IPS-18c (cell line): ENCODE results near the gene SF3A1.
"Not testable (repeated sequence)": the region's sequence is repeated elsewhere in the genome, so short reads cannot be mapped to it uniquely, and the experiment has no call there.

Source experiments
- H3K4me3 ChIP-seq: 2 replicates; pipeline ENCODE4 v1.7.0; 2013; ENCODE audit warnings: low read depth, mild to moderate bottlenecking, low read length, moderate library complexity; ENCODE audit not compliant: insufficient read depth
- H3K9me3 ChIP-seq: one replicate; pipeline ENCODE4 v1.6.1; 2013; ENCODE audit warnings: mild to moderate bottlenecking, low read length, moderate library complexity; ENCODE audit not compliant: control insufficient read depth, insufficient read depth

The SF3A1 gene, protein sequence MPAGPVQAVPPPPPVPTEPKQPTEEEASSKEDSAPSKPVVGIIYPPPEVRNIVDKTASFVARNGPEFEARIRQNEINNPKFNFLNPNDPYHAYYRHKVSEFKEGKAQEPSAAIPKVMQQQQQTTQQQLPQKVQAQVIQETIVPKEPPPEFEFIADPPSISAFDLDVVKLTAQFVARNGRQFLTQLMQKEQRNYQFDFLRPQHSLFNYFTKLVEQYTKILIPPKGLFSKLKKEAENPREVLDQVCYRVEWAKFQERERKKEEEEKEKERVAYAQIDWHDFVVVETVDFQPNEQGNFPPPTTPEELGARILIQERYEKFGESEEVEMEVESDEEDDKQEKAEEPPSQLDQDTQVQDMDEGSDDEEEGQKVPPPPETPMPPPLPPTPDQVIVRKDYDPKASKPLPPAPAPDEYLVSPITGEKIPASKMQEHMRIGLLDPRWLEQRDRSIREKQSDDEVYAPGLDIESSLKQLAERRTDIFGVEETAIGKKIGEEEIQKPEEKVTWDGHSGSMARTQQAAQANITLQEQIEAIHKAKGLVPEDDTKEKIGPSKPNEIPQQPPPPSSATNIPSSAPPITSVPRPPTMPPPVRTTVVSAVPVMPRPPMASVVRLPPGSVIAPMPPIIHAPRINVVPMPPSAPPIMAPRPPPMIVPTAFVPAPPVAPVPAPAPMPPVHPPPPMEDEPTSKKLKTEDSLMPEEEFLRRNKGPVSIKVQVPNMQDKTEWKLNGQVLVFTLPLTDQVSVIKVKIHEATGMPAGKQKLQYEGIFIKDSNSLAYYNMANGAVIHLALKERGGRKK

DNA sequence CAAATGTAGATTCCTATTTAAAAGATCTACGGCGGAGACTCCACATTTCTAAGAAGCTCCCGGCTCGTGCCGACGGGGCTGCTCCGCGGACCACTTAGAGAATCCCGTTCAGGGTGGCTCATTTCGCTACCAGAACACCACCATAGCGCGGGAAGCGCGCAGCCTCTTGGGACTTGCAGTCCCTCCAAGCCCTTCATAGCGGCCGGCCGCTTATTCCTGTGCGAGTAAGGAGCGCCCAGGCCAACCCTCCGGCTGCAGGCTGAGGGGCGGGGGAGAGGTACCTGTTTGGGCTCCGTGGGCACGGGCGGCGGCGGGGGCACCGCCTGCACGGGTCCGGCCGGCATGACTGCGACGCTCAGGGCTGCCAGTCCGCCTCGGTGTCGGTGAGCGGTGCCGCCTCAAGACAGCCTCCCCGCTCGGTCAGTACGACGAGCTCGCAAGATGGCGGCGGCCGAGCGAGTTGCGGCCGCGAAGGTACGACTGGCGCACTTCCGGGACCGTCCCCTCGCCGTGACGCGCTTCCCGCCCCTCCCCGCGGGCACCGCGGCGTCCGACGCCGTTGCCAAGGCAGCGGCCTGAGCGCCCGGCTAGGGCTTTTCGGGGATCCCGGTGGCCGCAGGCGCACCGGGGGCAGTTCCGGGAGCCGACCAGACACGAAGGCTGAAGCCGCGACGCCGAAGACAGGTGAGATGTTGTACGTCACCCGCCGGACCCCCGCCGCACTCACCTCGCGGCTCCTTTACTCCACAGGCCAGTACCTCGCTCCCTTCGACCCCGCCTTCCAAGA is at the start of gene SF3A1, which contains the start of gene CCDC157:
TSS of gene SF3A1 (minus strand) at position 446 of the 787 bp plus-strand sequence. CDS start at position 344, 102 bp downstream.
TSS of gene CCDC157 (plus strand) at position 559 of the 787 bp plus-strand sequence. CDS start 8,994 bp downstream, outside the sequence.
- Histone ChIP-seq H3K9me3 (no peaks in the 10 kb centered on the region), H3K4me3 (peak within 1 kb of the TSS; percentile 97)

DNA sequence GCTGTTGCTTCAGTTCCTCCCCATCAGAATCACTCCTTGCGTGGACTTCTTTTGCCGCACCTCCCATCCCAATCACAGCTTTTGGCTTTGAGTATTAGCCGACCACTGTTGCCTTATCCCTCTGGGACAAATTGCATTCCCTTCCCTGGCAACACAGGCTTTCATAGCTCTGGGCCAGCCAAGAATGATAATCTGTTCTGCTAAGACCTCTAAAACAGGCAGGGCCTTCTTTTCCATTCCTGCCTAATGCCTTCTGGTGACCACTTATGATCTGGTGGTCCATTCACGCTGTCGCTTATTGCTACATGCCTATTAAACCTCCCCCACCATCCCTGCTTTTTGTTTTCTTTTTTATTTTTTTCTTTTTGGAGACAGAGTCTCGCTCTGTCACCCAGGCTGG is 49.7 kb upstream of the SF3A1 start:
- H3K4me3 ChIP-seq: no peak overlapping the region

DNA sequence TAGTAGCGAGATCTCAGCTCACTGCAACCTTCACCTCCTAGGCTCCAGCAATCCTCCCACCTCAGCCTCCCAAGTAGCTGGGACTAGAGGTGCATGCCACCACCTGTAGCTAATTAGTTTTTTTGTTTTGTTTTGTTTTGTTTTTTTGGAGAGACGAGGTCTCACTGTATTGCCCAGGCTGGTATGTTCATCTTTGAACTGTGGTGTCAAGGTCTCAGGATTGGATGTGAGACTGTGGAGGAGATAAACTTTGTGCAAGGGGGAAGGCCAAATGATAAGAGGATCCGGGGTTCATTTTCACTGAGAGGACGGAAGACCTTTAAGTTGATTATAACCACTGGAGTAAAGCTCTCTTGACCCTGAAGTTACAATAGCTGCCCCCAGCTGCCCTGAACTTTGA is 49.0 kb upstream of the SF3A1 start:
- Histone ChIP-seq H3K4me3 (no peak overlapping the region), H3K9me3 (no peaks in the 10 kb centered on the region)

More for the DNA sequence above, 49.7 kb upstream of the SF3A1 start:
- H3K9me3 ChIP-seq: no peaks in the 10 kb centered on the region

- H3K9me3 ChIP-seq: no peaks in the 10 kb centered on the region
- no peak overlapping the region for H3K4me3 ChIP-seq
Measured at GRCh38 chr22:30404307-30404706, 47.6 kb upstream of the SF3A1 start.

GRCh38 chr22:30402766-30403104 is 46.0 kb upstream of the SF3A1 start:
- H3K4me3 ChIP-seq, H3K9me3 ChIP-seq: not testable (repeated sequence)

GRCh38 chr22:30402028-30402765 is 45.5 kb upstream of the SF3A1 start:
- H3K9me3 ChIP-seq: no peaks in the 10 kb centered on the region
- no peak overlapping the region for H3K4me3 ChIP-seq

- H3K4me3 ChIP-seq, H3K9me3 ChIP-seq: not testable (repeated sequence)
Measured at GRCh38 chr22:30401024-30401423, 44.3 kb upstream of the SF3A1 start.

GRCh38 chr22:30400159-30400558 is 43.5 kb upstream of the SF3A1 start:
- H3K9me3 ChIP-seq: no peaks in the 10 kb centered on the region
- no peak overlapping the region for H3K4me3 ChIP-seq

- no peak overlapping the region for H3K4me3 ChIP-seq
- no peaks in the 10 kb centered on the region for H3K9me3 ChIP-seq
Measured at GRCh38 chr22:30399718-30400117, 43.0 kb upstream of the SF3A1 start.

DNA sequence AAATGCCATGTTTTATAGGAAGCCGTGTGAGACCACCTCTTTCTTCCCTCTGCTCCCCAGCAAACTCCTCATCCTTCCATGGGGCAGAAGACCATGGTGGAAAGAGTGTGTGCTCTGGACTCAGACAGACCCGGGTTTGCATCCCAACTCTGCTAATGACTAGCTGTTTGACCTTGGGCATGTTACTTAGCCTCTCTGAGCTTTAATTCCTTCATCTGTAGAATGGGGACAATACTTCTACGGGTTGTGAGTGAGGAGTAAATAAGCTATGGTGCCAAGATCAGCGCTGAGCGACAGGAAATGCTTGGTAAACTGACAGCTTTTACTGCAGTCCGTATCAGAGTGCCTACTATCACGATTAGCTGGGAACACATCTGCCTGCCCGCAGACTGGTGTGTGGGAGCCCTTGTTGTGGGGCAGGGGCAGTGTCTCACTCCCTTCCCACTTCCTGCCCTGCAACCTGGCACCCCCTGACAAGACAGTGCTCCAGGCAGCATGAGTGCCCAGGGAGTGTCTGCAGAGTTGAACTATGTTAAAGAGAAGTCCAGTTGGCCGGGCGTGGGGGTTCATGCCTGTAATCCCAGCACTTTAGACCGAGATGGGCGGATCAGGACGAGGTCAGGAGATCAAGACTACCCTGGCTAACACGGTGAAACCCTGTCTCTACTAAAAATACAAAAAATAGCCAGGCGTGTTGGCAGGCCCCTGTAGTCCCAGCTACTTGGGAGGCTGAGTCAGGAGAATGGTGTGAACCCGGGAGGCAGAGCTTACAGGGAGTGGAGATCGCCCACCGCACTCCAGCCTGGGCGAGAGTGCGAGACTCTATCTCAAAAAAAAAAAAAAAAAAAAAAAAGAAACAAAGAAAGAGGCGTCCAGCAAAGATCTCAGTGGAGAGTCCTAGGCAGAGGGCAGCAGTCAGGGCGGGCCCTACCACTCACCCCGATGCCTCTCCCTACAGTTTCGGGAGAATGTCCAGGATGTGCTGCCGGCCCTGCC is 42.3 kb upstream of the SF3A1 start:
- H3K9me3 ChIP-seq: no peaks in the 10 kb centered on the region
- no peak overlapping the region for H3K4me3 ChIP-seq

- peak overlapping the region; percentile 70 for H3K4me3 ChIP-seq
- no peaks in the 10 kb centered on the region for H3K9me3 ChIP-seq
Measured at GRCh38 chr22:30397656-30398635, 41.3 kb upstream of the SF3A1 start.

GRCh38 chr22:30396871-30397655 is 40.4 kb upstream of the SF3A1 start, which contains the start of gene SEC14L2:
Gene SEC14L2, plus strand, starts transcription at chr22:30397018. Its CDS starts 99 bp downstream, at chr22:30397117.
- Histone ChIP-seq H3K4me3 (peak within 1 kb of the TSS; percentile 70), H3K9me3 (no peaks in the 10 kb centered on the region)

DNA sequence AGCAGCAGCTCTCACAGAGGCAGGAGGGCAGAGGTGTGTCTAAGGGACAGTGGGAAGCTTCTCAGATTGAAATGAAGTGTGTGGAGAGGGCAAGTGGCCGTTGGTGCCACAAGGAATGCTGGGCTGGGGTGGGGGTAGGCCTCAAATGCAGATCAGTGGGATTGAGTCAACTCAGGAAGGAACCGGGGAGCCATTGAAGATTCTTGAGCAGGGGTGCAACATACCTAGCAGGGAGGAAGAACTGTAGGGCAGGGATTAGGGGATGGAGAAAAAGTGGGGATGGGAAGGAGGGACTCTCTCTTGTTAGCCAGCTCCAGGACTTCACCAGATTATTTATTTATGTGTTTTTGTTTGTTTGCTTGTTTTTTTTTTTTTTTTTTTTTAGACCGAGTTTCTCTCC is 37.2 kb upstream of the SF3A1 start:
- Histone ChIP-seq H3K9me3 (no peaks in the 10 kb centered on the region), H3K4me3 (no peak overlapping the region)

- no peaks in the 10 kb centered on the region for H3K9me3 ChIP-seq
- H3K4me3 ChIP-seq: no peak overlapping the region
Measured at GRCh38 chr22:30393322-30393680, 36.6 kb upstream of the SF3A1 start.
